ENCODE data around the gene ZBTB22.

DNA sequence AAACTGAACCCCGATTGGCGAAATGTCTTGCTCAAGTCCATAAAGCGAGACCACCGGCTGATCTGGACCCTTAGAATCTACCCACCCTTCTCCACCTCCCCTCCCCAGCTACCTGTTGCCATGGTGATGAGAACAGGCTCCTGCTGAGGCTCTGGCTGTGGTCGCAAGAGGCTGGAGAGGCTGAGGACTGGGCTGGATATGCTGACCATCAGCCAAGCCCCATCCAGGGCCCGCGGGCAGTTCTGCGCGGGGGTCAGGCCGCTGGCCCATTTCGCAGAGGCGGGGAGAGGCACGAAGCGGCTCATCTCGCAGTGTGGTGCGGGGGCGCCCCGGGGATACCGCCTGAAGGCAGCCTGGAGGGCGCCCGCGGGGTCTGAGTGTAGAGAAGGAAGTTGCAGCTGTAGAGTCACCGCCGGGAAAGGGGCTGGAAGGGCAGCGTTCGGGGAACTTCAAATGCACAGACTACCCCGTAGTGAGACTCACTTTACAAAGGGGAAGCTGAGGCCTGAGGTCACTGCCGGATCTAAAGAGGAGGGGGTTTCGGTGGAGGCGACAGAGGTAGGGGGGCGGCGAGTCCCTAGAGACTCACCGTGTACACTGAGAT lies 4.3 kb downstream of the ZBTB22 start:
- TF ChIP-seq CTCF (IDR thresholded peaks at IDR 0.05; ENCODE audit: borderline replicate concordance, extremely low read depth, low read length, poor library complexity, severe bottlenecking) = no peak
- no peak for TF ChIP-seq EZH2 (IDR thresholded peaks at IDR 0.05; ENCODE audit: borderline replicate concordance, low read depth, low read length, severe bottlenecking)
